Neural cell (in vitro differentiated cells): ENCODE measurements around the gene PHLPP1.

Source experiments
- CTCF ChIP-seq: fragments of 450-650 bp; IDR thresholded peaks from 2 replicates; pipeline ENCODE4 v1.5.1; 2014; ENCODE audit warnings: antibody characterized with exemption, mild to moderate bottlenecking, moderate library complexity; ENCODE audit not compliant: poor library complexity, severe bottlenecking
- EZH2 ChIP-seq: fragments of 200-600, 300-800 bp; shearing (Covaris generic), sonication (generic); IDR thresholded peaks from 2 replicates; pipeline ENCODE4 v1.6.1; 2014; ENCODE audit warnings: antibody characterized with exemption, low read length, borderline replicate concordance, mild to moderate bottlenecking; ENCODE audit not compliant: insufficient read depth, poor library complexity, severe bottlenecking
- MXI1 ChIP-seq: fragments of 450-650 bp; conservative IDR thresholded peaks from 2 replicates; pipeline ENCODE4 v1.6.1; 2014; ENCODE audit warnings: antibody characterized with exemption, mild to moderate bottlenecking; ENCODE audit not compliant: poor library complexity, severe bottlenecking
- TAF1 ChIP-seq: IDR thresholded peaks from 2 replicates; pipeline ENCODE4 v1.6.1; 2012; ENCODE audit warnings: low read depth

GRCh38 chr18:62839874-62840713 lies 124.8 kb downstream of the PHLPP1 start:
- TF ChIP-seq CTCF (no peak), TAF1 (no peak), MXI1 (no peak), EZH2 (no peak)
